A549 (cell line): ENCODE data around the gene TATDN3. TPM values are rescaled to one million over a fixed set of nuclear protein-coding genes. Genes with fewer than 3 reads are reported as not detected.
"Not testable (repeated sequence)": the region's sequence is repeated elsewhere in the genome, so short reads cannot be mapped to it uniquely, and the experiment has no call there.

Source experiments
- ATAC-seq, 2 experiments: fragments of 200-7000 bp in 1 of 2; fragments of >200 bp in 1 of 2; cut with Nextera tagmentation in 1 of 2; cut with Tn5 transposase in 1 of 2; 3 replicates each; pipeline versions ENCODE4 v1.8.0 to v1.9.1; 2018 to 2020; ENCODE audit warnings: mild to moderate bottlenecking in 1 of 2, moderate library complexity in 1 of 2
- CTCF ChIA-PET: fragments of 300-600 bp; sonication (Branson Sonifier 250); formaldehyde crosslinking; extraction: SDS; loops from one replicate; lab custom pipeline; 2021; ENCODE audit warnings: antibody characterized with exemption, inconsistent platforms; lab: Yijun Ruan, JAX
- POLR2A ChIA-PET: fragments of 350-600 bp; formaldehyde crosslinking; extraction: SDS; loops from one replicate; lab custom pipeline; 2021; ENCODE audit warnings: antibody characterized with exemption, inconsistent platforms; lab: Yijun Ruan, JAX
- DNase-seq, 2 experiments: peaks; one replicate each; pipeline versions ENCODE4 v3.0.0 to v3.0.0-alpha.2; 2011 to 2016; ENCODE audit warnings: low read depth in 1 of 2, low spot score in 1 of 2
- FAIRE-seq: peaks from 2 replicates; lab custom pipeline; 2011; peaks lifted over from hg19 to GRCh38; lab: Jason Lieb, UNC
- H3K27ac ChIP-seq, 2 experiments: fragments of >200 bp; sonication (Bioruptor Twin); formaldehyde crosslinking; 3 replicates each; pipeline ENCODE4 v1.5.1; 2016 to 2017
- H3K4me1 ChIP-seq: fragments of >200 bp; sonication (Bioruptor Twin); formaldehyde crosslinking; 3 replicates; pipeline ENCODE4 v1.6.1; 2016
- H3K4me2 ChIP-seq: fragments of >200 bp; sonication (Bioruptor Twin); formaldehyde crosslinking; 3 replicates; pipeline ENCODE4 v1.6.1; 2016
- H3K4me3 ChIP-seq: fragments of >200 bp; sonication (Bioruptor Twin); formaldehyde crosslinking; 3 replicates; pipeline ENCODE4 v1.5.1; 2016
- H3K9me3 ChIP-seq: fragments of >200 bp; sonication (Bioruptor Twin); formaldehyde crosslinking; 3 replicates; pipeline ENCODE4 v1.6.1; 2016
- BHLHE40 ChIP-seq: IDR thresholded peaks from 2 replicates; pipeline ENCODE4 v1.6.1; 2012; ENCODE audit warnings: low read depth, low read length, inconsistent platforms
- CBX2 ChIP-seq: fragments of 200-600 bp; sonication (generic); IDR thresholded peaks from 2 replicates; pipeline ENCODE4 v1.6.1; 2016; ENCODE audit warnings: low read depth, mild to moderate bottlenecking, borderline replicate concordance
- CEBPB ChIP-seq, 2 experiments: fragments of >200 bp in 1 of 2; sonication (Bioruptor Twin) in 1 of 2; formaldehyde crosslinking in 1 of 2; IDR thresholded peaks; 2 replicates each; pipeline ENCODE4 v1.6.1; 2012 to 2016
- CHD4 ChIP-seq: fragments of 200-600 bp; sonication (generic); IDR thresholded peaks from 2 replicates; pipeline ENCODE4 v1.6.1; 2016; ENCODE audit warnings: antibody characterized with exemption, mild to moderate bottlenecking, borderline replicate concordance
- CTCF ChIP-seq: fragments of >200 bp; sonication (Bioruptor Twin); formaldehyde crosslinking; IDR thresholded peaks from 3 replicates; pipeline ENCODE4 v1.5.1; 2016
- ESRRA ChIP-seq: fragments of 150-350 bp; IDR thresholded peaks from 2 replicates; pipeline ENCODE4 v1.6.1; 2014; ENCODE audit warnings: mild to moderate bottlenecking, low read length, borderline replicate concordance
- FOSB ChIP-seq: fragments of 250-450 bp; sonication (Bioruptor Pico); IDR thresholded peaks from 2 replicates; pipeline ENCODE4 v1.5.0; 2020; ENCODE audit warnings: mild to moderate bottlenecking, moderate library complexity
- HDAC2 ChIP-seq: fragments of 200-600 bp; sonication (generic); IDR thresholded peaks from 2 replicates; pipeline ENCODE4 v1.6.1; 2016
- HEYL ChIP-seq: fragments of 250-450 bp; sonication (Bioruptor Pico); IDR thresholded peaks from 2 replicates; pipeline ENCODE4 v1.8.0; 2021; ENCODE audit warnings: mild to moderate bottlenecking, moderate library complexity
- HOXB13 ChIP-seq: fragments of 250-450 bp; sonication (Bioruptor Pico); IDR thresholded peaks from 2 replicates; pipeline ENCODE4 v1.5.0; 2020; ENCODE audit warnings: low read depth, mild to moderate bottlenecking, moderate library complexity
- HOXB5 ChIP-seq: fragments of 250-450 bp; sonication (Bioruptor Pico); IDR thresholded peaks from 2 replicates; pipeline ENCODE4 v1.5.0; 2020; ENCODE audit warnings: mild to moderate bottlenecking, moderate library complexity
- KDM1A ChIP-seq: fragments of 200-600 bp; sonication (generic); IDR thresholded peaks from 2 replicates; pipeline ENCODE4 v1.6.1; 2016; ENCODE audit warnings: low read depth, mild to moderate bottlenecking
- MAX ChIP-seq: IDR thresholded peaks from 2 replicates; pipeline ENCODE4 v1.6.1; 2012
- MYC ChIP-seq: IDR thresholded peaks from 2 replicates; pipeline ENCODE4 v1.6.1; 2012; ENCODE audit warnings: mild to moderate bottlenecking, inconsistent platforms, low read length, improper control_type of control experiment, borderline replicate concordance
- PBX3 ChIP-seq: IDR thresholded peaks from 2 replicates; pipeline ENCODE4 v1.6.1; 2012
- POLR2AphosphoS2 ChIP-seq: conservative IDR thresholded peaks from 2 replicates; pipeline ENCODE4 v1.6.1; 2012; ENCODE audit warnings: low read length, improper control_type of control experiment, inconsistent platforms
- RAD21 ChIP-seq, 2 experiments: fragments of >200 bp in 1 of 2; sonication (Bioruptor Twin) in 1 of 2; formaldehyde crosslinking in 1 of 2; IDR thresholded peaks in 1 of 2; conservative IDR thresholded peaks in 1 of 2; 2 replicates in 1 of 2; 3 replicates in 1 of 2; pipeline ENCODE4 v1.6.1; 2012 to 2018; ENCODE audit warnings: inconsistent platforms in 1 of 2
- RARB ChIP-seq: fragments of 250-450 bp; sonication (Bioruptor Pico); IDR thresholded peaks from 2 replicates; pipeline ENCODE4 v1.8.0; 2021; ENCODE audit warnings: mild to moderate bottlenecking, moderate library complexity
- SREBF2 ChIP-seq: fragments of 450-650 bp; IDR thresholded peaks from 2 replicates; pipeline ENCODE4 v1.6.1; 2014; ENCODE audit warnings: mild to moderate bottlenecking, moderate library complexity
- TFCP2L1 ChIP-seq: fragments of 250-450 bp; sonication (Bioruptor Pico); IDR thresholded peaks from 2 replicates; pipeline ENCODE4 v1.5.0; 2021; ENCODE audit warnings: mild to moderate bottlenecking
- TP53 ChIP-seq: fragments of 250-450 bp; sonication (Bioruptor Pico); IDR thresholded peaks from 2 replicates; pipeline ENCODE4 v1.5.0; 2021; ENCODE audit warnings: mild to moderate bottlenecking, moderate library complexity
- ZFP36 ChIP-seq: fragments of 450-650 bp; IDR thresholded peaks from 2 replicates; pipeline ENCODE4 v1.6.1; 2014; ENCODE audit warnings: borderline replicate concordance; ENCODE audit not compliant: partially characterized antibody
- WGBS: methylation state at CpG from one replicate; pipeline ENCODE4 v1.1.6; 2017; ENCODE audit errors: missing lambda C conversion rate; 5-methylcytosine and 5-hydroxymethylcytosine counted together
- polyA plus RNA-seq, 4 experiments: library from polyadenylated mRNA; depleted of rRNA in 3 of 4; stranded (reverse); fragments of >200 nt; fragmentation: RNase III in 1 of 4; extraction: RNeasy Plus Mini Kit Qiagen cat#74134 plus additional on column Dnase treatment in 1 of 4; gene quantifications; 2 replicates in 3 of 4; 3 replicates in 1 of 4; pipeline ENCODE4 v1.2.3, GENCODE V29; 2011 to 2017
- TF ChIP-seq, protein P1 (sequence below): fragments of 450-650 bp; IDR thresholded peaks from 2 replicates; pipeline ENCODE4 v1.6.1; 2014; ENCODE audit warnings: antibody characterized with exemption
- TF ChIP-seq, protein P2 (sequence below): fragments of 250-450 bp; sonication (Bioruptor Pico); IDR thresholded peaks from 2 replicates; pipeline ENCODE4 v1.5.0; 2021; ENCODE audit warnings: mild to moderate bottlenecking, moderate library complexity, borderline replicate concordance

The TATDN3 gene
- polyA plus RNA-seq, 2 of the 4 experiments (the other 2 are of a cell fraction), result 11.1 to 22.6 TPM

GRCh38 chr1:212838145-212838544 is 46.5 kb downstream of the TATDN3 start:
- POLR2A ChIA-PET, result no interaction called here
- H3K27ac ChIP-seq, result no peak overlapping the region
- TF ChIP-seq CHD4 (no peak), ESRRA (no peak), RARB (CRISPR knock-in tag) (no peak), HDAC2 (no peak), RAD21 (conservative IDR thresholded peaks at IDR 0.05 in 1 of 2, IDR thresholded peaks at IDR 0.05 in 1 of 2) (no peak), POLR2AphosphoS2 (no peak), CEBPB (IDR thresholded peaks at IDR 0.05) (no peak), PBX3 (no peak), TP53 (CRISPR knock-in tag) (no peak), MYC (no peak)
- TF ChIP-seq, all 56 proteins: peak for 0
- WGBS, result 89% methylated on average over 5 of the region's 5 CpGs
- Histone ChIP-seq H3K4me1 (peaks cover 17% of the 10 kb centered on the region), H3K4me2 (no peak overlapping the region), H3K9me3 (no peaks in the 10 kb centered on the region), H3K4me3 (no peak overlapping the region)
- ATAC-seq, result no peak
- no peak for DNase-seq
- CTCF ChIA-PET, result interaction anchor here (1.4 kb wide), 1 partner anchor 11 kb away, joined by 4 read pairs; no protein-coding TSS in a partner anchor
- no peak for FAIRE-seq

- not testable (repeated sequence) for DNase-seq, H3K27ac ChIP-seq, FAIRE-seq, H3K4me2 ChIP-seq, H3K4me3 ChIP-seq, ATAC-seq, H3K9me3 ChIP-seq, H3K4me1 ChIP-seq
- WGBS, result 63% methylated on average over 3 of the region's 3 CpGs
- CTCF ChIA-PET, result interaction anchor here (0.6 to 1.0 kb wide), 2 partner anchors 151 to 1488 kb away, joined by 3 to 4 read pairs; no protein-coding TSS in a partner anchor
- POLR2A ChIA-PET, result interaction anchor here (0.7 kb wide), 1 partner anchor 14 kb away, joined by 3 read pairs; the partner anchor contains the start of gene FLVCR1
Observed at GRCh38 chr1:212844521-212844920, 52.8 kb downstream of the TATDN3 start.

DNA sequence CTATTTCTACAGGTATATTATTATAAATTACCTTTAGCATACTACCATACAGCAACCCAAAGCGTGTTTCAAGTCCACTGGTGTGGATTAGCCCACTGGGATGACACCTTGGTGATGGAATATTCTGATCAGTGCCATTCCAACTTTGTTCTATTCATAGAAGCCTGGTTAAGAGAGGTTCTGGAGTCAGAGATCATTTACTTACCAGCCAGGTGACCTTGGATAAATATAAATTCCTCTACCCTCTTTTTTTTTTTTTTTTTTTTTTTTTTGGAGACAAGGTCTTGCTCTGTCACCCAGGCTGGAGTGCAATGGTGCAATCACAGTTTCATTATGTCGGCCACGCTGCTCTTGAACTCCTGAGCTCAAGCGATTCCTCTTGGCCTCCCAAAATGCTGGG is 55.9 kb downstream of the TATDN3 start, which contains the start of gene SPATA45:
TSS of gene SPATA45 (minus strand) at position 101 of the 400 bp plus-strand sequence. CDS start 11,500 bp downstream, outside the sequence.
- no peak for ATAC-seq
- POLR2A ChIA-PET, result no interaction called here
- peaks cover 4% of the 10 kb centered on the region; the same call in 2 of the 3 replicates for H3K9me3 ChIP-seq
- H3K4me1 ChIP-seq, result peaks cover 1% of the 10 kb centered on the region; the same call in 1 of the 3 replicates
- H3K4me2 ChIP-seq, result no peak within 1 kb of the TSS
- CTCF ChIA-PET, result no interaction called here
- 92% methylated on average over 4 of the region's 4 CpGs for WGBS
- no peak for FAIRE-seq
- no peak for TF ChIP-seq MYC
- no peak for TF ChIP-seq CBX2
- no peak for TF ChIP-seq HOXB5 (CRISPR knock-in tag)
- no peak for TF ChIP-seq FOSB (CRISPR knock-in tag)
- TF ChIP-seq ZFP36, result no peak
- TF ChIP-seq TFCP2L1 (CRISPR knock-in tag), result no peak
- TF ChIP-seq POLR2AphosphoS2, result no peak
- TF ChIP-seq PBX3, result no peak
- no peak for TF ChIP-seq HEYL (CRISPR knock-in tag)
- TF ChIP-seq, protein P1, sequence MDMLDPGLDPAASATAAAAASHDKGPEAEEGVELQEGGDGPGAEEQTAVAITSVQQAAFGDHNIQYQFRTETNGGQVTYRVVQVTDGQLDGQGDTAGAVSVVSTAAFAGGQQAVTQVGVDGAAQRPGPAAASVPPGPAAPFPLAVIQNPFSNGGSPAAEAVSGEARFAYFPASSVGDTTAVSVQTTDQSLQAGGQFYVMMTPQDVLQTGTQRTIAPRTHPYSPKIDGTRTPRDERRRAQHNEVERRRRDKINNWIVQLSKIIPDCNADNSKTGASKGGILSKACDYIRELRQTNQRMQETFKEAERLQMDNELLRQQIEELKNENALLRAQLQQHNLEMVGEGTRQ, result no peak
- no peak for TF ChIP-seq HOXB13 (CRISPR knock-in tag)
- no peak for TF ChIP-seq SREBF2
- TF ChIP-seq BHLHE40, result no peak
- TF ChIP-seq CTCF, result no peak
- TF ChIP-seq, protein P2, sequence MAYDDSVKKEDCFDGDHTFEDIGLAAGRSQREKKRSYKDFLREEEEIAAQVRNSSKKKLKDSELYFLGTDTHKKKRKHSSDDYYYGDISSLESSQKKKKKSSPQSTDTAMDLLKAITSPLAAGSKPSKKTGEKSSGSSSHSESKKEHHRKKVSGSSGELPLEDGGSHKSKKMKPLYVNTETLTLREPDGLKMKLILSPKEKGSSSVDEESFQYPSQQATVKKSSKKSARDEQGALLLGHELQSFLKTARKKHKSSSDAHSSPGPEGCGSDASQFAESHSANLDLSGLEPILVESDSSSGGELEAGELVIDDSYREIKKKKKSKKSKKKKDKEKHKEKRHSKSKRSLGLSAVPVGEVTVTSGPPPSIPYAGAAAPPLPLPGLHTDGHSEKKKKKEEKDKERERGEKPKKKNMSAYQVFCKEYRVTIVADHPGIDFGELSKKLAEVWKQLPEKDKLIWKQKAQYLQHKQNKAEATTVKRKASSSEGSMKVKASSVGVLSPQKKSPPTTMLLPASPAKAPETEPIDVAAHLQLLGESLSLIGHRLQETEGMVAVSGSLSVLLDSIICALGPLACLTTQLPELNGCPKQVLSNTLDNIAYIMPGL (CRISPR knock-in tag), result no peak
- TF ChIP-seq MAX, result no peak
- TF ChIP-seq KDM1A, result no peak
- H3K4me3 ChIP-seq, result no peak within 1 kb of the TSS
- DNase-seq, result no peak
- no peak within 1 kb of the TSS for H3K27ac ChIP-seq
